Ovary (tissue), 9 donors: Measurements from ENCODE around the gene KANK3. TPM values are rescaled to one million over a fixed set of nuclear protein-coding genes. Genes with fewer than 3 reads are reported as not detected.

ENCODE experiments used
- microRNA-seq, 3 donors: library from miRNA; unstranded; fragments of <30 nt; microRNA quantifications; one replicate each; pipeline versions ENCODE4 to v1.2.0, GENCODE V29; 2019 to 2020
- polyA plus RNA-seq, 2 donors: library from polyadenylated mRNA; stranded (reverse); fragments of 200-250 nt in 1 of 2; fragments of 350-450 nt in 1 of 2; fragmentation: Illumina TruSeq in 1 of 2; extraction: RNeasy Lipid Tissue Mini Kit (QIAGEN cat#74804) in 1 of 2; gene quantifications; one replicate each; pipeline ENCODE4 v1.2.3, GENCODE V29; 2013 to 2014
- small RNA-seq: library from RNA; depleted of rRNA; stranded (forward); fragments of <200 nt; gene quantifications from one replicate; pipeline ENCODE3, GENCODE V24; 2016
- total RNA-seq, 7 donors: library from RNA; depleted of rRNA in 2 of 7; stranded (reverse); fragments of >200 nt in 2 of 7; fragmentation: NEBNext Ultra II Directional in 3 of 7; extraction: Animal tissue kit (Norgen Biotek cat#: 25700) in 3 of 7; gene quantifications; one replicate each; pipeline versions ENCODE4 v1.1.0 to v1.2.4, GENCODE V29; 2016 to 2023
- donor health status: DM: no; HTN: no; CAD: no; lungs with moderate emphysema.
- donor health status: DM: no; HTN: no; CAD: no.
- donor health status: Bipolar disorder and iron deficiency.
- donor health status: DM: yes; HTN: yes; CAD: no.
- donor health status: DM: no; HTN: no; CAD: no.
- donor health status: DM: yes; HTN: yes; CAD: no.

The KANK3 gene
- total and polyA plus RNA-seq, 9 donors: 0.73 to 11.7 (median 4.3) TPM

Small RNA genes lying within 50 kb of the gene (microRNA-seq; reads per million reads assigned to microRNA genes)
- gene MIR4999: 4.8 to 10.7 (median 6.4) reads per million in 3 donors

Small RNA genes lying within 50 kb of the gene (small RNA-seq; reads per million reads assigned to genes)
- gene MIR4999: 0.15 reads per million

Other genes with a start within 250 kb of the KANK3 start
- gene FBN3, start 193.7 kb downstream of the KANK3 start, total RNA-seq: under 1 TPM in 6 of 7 donors, not detected in 1; 0.08 to 0.74 (median 0.28) TPM
- under 1 TPM in 1 of 2 donors, not detected in 1; 0.21 TPM for gene FBN3, start 193.7 kb downstream of the KANK3 start, polyA plus RNA-seq
- 10 to 100 TPM; 28.7 to 61.6 (median 45.5) TPM for gene CERS4, start 133.9 kb downstream of the KANK3 start, total RNA-seq
- gene CERS4, start 133.9 kb downstream of the KANK3 start, polyA plus RNA-seq: 10 to 100 TPM; 20.1 to 37.4 TPM
- 10 to 100 TPM; 16.0 to 57.0 (median 34.2) TPM for gene CD320, start 34.9 kb downstream of the KANK3 start, total RNA-seq
- 10 to 100 TPM in 1 of 2 donors, 1 to 10 TPM in 1; 1.9 to 34.3 TPM for gene CD320, start 34.9 kb downstream of the KANK3 start, polyA plus RNA-seq
- 10 to 100 TPM in 6 of 7 donors, 1 to 10 TPM in 1; 7.7 to 48.0 (median 30.2) TPM for gene NDUFA7, start 21.9 kb downstream of the KANK3 start, total RNA-seq
- gene NDUFA7, start 21.9 kb downstream of the KANK3 start, polyA plus RNA-seq: 10 to 100 TPM; 25.4 to 63.7 TPM
- 1,000 to 10,000 TPM in 6 of 7 donors, 100 to 1,000 TPM in 1; 749 to 2,713 (median 2,209) TPM for gene RPS28, start 21.8 kb downstream of the KANK3 start, total RNA-seq
- gene RPS28, start 21.8 kb downstream of the KANK3 start, polyA plus RNA-seq: 100 to 1,000 TPM in 1 of 2 donors, 10 to 100 TPM in 1; 47.7 to 795 TPM
- 10 to 100 TPM in 3 of 7 donors, 1 to 10 TPM in 3, under 1 TPM in 1; 0.71 to 35.0 (median 2.1) TPM for gene ANGPTL4, start 20.9 kb upstream of the KANK3 start, total RNA-seq
- 10 to 100 TPM in 1 of 2 donors, 1 to 10 TPM in 1; 3.0 to 11.7 TPM for gene ANGPTL4, start 20.9 kb upstream of the KANK3 start, polyA plus RNA-seq
- 100 to 1,000 TPM in 5 of 7 donors, 10 to 100 TPM in 2; 29.3 to 142 (median 102) TPM for gene RAB11B, start 47.1 kb upstream of the KANK3 start, total RNA-seq
- gene RAB11B, start 47.1 kb upstream of the KANK3 start, polyA plus RNA-seq: 100 to 1,000 TPM in 1 of 2 donors, 10 to 100 TPM in 1; 20.8 to 103 TPM
- gene MARCHF2, start 70.0 kb upstream of the KANK3 start, total RNA-seq: 10 to 100 TPM; 20.7 to 62.7 (median 27.2) TPM
- 10 to 100 TPM; 13.8 to 22.0 TPM for gene MARCHF2, start 70.0 kb upstream of the KANK3 start, polyA plus RNA-seq
- 100 to 1,000 TPM in 6 of 7 donors, 10 to 100 TPM in 1; 88.2 to 220 (median 180) TPM for gene HNRNPM, start 101.7 kb upstream of the KANK3 start, total RNA-seq
- 100 to 1,000 TPM; 146 to 285 TPM for gene HNRNPM, start 101.7 kb upstream of the KANK3 start, polyA plus RNA-seq
- gene PRAM1, start 159.4 kb upstream of the KANK3 start, total RNA-seq: 1 to 10 TPM in 4 of 7 donors, under 1 TPM in 3; 0.11 to 2.2 (median 1.4) TPM
- gene PRAM1, start 159.4 kb upstream of the KANK3 start, polyA plus RNA-seq: under 1 TPM; 0.35 to 0.88 TPM
- gene ZNF414, start 170.9 kb upstream of the KANK3 start, total RNA-seq: 10 to 100 TPM; 20.9 to 49.7 (median 26.2) TPM
- 10 to 100 TPM in 1 of 2 donors, under 1 TPM in 1; 0.62 to 45.3 TPM for gene ZNF414, start 170.9 kb upstream of the KANK3 start, polyA plus RNA-seq
- gene MYO1F, start 234.2 kb upstream of the KANK3 start, total RNA-seq: 10 to 100 TPM in 2 of 7 donors, 1 to 10 TPM in 5; 3.5 to 13.6 (median 5.4) TPM
- gene MYO1F, start 234.2 kb upstream of the KANK3 start, polyA plus RNA-seq: 1 to 10 TPM; 4.0 to 7.8 TPM